Urothelium cell line (cell line): ENCODE data around the gene MAP3K13.

Experiments
- DNase-seq: peaks from one replicate; pipeline ENCODE4 v3.0.0; 2011; ENCODE audit warnings: low spot score, mixed read lengths
- FAIRE-seq: peaks from 2 replicates; lab custom pipeline; 2011; peaks lifted over from hg19 to GRCh38; lab: Jason Lieb, UNC

MAP3K13 gene, protein sequence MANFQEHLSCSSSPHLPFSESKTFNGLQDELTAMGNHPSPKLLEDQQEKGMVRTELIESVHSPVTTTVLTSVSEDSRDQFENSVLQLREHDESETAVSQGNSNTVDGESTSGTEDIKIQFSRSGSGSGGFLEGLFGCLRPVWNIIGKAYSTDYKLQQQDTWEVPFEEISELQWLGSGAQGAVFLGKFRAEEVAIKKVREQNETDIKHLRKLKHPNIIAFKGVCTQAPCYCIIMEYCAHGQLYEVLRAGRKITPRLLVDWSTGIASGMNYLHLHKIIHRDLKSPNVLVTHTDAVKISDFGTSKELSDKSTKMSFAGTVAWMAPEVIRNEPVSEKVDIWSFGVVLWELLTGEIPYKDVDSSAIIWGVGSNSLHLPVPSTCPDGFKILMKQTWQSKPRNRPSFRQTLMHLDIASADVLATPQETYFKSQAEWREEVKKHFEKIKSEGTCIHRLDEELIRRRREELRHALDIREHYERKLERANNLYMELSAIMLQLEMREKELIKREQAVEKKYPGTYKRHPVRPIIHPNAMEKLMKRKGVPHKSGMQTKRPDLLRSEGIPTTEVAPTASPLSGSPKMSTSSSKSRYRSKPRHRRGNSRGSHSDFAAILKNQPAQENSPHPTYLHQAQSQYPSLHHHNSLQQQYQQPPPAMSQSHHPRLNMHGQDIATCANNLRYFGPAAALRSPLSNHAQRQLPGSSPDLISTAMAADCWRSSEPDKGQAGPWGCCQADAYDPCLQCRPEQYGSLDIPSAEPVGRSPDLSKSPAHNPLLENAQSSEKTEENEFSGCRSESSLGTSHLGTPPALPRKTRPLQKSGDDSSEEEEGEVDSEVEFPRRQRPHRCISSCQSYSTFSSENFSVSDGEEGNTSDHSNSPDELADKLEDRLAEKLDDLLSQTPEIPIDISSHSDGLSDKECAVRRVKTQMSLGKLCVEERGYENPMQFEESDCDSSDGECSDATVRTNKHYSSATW

DNA sequence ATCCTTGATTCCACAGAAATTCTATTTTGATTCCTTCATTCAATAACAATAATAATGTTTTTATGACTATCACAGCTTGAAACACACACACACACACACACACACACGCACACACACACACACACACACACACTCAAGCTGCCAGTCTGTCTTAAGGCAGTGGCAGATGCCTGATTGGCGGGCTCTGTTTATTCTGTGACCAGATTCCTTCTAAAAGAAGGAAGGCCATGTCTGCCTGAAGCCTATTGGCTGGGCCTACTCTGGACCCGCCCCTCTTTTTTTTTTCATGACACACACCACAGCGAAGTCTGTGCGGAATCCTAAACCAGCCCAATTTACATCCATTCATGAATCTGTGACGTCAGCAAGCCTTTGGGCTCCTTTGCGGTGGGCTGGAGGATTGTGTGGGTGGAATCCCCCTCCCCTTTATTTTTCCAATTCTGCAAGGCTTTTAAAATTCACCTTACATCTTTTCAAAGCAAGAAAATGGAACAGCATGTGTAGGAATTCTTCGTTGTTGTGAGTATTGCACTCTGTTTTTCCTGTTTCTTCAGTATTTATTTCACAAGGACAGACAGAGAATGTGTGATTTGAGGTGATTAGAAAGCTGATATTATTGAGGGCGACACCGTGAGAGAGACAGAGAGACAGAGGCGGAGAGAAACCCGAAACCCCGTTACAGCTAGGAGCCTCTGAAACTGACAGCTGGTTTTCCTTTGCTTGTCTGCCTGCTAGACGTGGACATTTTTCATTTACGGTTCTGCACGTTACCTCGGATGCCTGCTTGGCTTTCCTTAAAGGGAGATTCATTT, at the start of gene MAP3K13:
Gene MAP3K13, plus strand, starts transcription at position 287 of the 812 bp plus-strand sequence. CDS start 65,446 bp downstream, outside the sequence.
- FAIRE-seq (peak; percentile 32), DNase-seq (peak; percentile 94)

DNA sequence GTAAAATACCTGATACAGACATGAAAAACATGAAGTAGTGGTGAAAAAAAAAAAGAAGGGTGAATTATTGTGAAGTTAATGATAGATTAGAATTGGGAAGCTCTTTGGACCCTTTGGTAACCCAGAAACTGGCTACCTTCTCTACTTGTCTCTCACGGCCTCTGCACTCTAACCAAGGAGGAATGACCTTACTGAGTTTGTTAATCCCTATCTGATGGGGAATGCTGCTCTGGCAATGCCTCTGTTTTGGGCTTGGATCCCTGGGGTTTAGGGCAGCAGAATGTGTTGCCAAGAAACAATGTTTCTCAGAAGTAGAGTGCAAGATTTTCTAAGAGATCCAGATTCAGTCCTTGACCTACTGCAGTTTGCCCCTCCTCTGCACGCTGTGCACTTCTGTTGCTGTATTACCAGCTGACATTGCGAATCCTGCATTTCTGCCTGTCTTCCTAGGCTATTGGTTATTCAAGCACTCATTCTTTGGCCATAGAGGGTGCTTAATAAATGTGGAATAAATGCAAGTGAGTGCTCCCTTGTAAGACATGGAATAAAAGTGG, 49.2 kb upstream of the MAP3K13 start:
- FAIRE-seq (no peak), DNase-seq (no peak)

DNA sequence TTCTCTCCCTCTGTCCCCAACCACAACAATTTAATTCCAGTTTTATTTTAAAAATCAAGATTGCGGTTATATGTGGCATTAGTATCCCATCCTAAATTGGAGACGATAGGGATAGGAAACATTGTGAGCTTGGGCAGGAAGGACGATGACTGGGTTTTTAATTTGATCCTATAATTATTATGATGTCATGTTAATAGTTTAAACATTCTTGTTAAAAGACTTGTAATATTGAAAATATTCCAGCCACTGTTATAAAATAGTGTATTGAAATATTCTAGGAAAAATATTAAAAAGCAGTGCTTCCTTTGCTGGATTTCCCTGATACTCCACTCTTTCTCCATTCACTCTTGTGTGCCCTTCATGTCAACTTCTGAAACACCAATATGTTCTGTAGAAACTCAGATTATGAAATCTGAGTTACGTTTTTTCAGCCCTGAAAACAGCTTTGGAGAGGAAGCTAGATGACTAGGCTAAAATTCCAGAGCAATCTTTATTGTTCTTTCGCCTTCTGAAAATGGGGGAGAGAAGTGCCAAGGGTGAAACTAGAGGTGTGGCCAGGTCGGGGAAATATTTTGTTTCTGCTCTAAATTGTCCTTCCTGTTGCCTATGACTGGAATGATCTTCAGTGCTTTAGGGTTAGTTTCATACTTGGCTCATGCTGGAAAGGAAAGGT, 46.1 kb upstream of the MAP3K13 start:
- FAIRE-seq = no peak
- DNase-seq = peak; percentile 12

DNA sequence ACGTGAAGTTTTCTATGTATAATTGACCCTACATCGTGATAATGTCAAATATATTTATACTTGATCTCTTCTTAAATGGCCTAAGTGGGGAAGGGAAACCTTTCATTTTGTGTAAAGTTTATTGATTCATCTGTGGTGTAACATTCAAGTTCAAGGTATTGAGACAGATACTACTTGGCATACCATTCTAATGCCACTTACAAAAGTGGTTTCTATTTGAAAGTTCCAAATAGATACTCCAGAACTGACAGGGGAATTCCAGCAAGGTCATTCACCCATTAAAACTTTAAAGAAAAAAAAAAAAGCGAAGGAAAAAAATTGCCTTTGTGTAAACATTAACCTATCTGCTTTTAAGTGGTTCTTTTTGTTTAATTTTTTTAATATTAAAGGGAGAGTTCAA, 45.3 kb upstream of the MAP3K13 start:
- no peak for DNase-seq
- FAIRE-seq = no peak

DNA sequence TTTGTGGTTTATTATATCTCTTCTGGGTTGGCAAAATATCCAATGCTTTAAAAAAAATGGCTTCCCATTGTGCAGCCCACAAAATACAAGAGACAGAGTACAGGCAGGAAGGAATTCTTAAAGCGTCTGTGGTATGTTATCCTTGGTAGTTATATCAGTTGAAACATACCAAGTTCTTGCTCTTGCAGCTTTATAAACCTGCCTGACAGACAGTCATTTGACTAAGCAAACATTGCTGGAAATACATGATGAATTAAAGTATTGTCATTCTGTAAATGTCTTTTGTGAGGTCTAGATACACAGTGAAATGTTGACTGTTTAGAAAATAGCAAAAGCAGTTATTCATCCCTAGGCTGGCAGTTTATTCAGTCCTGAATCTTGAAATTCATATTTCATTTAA, 44.8 kb upstream of the MAP3K13 start:
- FAIRE-seq (no peak), DNase-seq (no peak)

DNA sequence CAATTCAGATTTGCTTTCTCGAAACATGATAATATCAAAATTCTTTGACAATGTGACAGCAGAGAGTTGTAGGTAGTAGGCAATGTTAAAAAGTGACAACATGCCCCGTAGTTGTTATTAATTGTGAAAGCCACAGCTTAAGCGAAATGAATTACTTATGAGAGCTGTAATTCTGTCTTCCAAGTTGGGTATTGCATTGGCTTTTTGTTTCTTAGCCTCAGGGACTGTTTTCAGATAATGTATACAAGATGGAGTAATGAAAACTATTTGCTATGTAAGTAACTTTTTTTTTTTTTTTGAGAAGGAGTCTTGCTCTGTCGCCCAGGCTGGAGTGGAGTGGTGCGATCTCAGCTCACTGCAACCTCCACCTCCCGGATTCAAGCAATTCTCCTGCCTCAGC, 43.1 kb upstream of the MAP3K13 start:
- no peak for DNase-seq
- no peak for FAIRE-seq

DNA sequence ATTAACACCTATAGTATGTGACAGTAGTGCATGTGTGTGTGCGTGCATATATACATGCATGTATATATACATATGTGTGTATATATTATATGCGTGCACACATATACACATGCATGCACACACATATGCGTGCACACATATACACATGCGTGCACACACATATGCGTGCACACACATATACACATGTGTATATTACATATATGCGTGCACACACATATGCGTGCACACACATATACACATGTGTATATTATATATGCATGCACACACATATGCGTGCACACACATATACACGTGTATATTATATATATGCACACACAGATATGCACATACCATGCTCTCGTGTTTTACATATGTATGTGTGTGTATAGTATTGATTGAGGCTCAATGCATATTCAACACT, 42.0 kb upstream of the MAP3K13 start:
- DNase-seq = no peak
- peak; percentile 66 for FAIRE-seq

DNA sequence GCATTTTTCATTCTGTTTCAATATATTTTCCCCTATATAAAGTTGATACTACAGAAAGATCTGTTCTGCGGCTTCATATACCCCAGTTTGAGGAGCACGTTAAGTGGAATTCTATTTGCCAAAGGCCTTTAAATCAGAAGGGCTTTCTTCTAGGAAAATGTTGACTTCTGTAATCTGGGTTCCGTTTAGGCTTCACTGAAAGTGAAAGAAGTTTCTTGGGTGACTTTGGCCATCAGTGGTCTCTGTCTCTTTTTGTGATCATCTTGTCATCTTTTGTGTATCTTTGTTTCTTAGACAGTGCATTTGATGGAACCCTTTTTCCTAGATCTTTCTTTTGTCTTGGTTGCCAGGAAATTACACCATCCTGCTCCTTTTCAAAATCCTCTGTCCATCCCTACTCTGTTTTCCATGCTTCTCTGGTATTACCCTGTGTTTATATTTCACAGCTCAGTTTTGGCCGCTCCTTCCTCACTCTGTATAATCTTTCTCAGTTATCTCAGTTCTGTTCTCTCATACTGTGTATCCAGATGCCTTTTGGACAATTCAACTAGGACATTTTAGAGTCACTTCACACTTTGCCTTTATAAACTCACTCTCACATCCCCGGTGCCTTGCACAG, 40.7 kb upstream of the MAP3K13 start:
- no peak for DNase-seq
- FAIRE-seq = no peak

DNA sequence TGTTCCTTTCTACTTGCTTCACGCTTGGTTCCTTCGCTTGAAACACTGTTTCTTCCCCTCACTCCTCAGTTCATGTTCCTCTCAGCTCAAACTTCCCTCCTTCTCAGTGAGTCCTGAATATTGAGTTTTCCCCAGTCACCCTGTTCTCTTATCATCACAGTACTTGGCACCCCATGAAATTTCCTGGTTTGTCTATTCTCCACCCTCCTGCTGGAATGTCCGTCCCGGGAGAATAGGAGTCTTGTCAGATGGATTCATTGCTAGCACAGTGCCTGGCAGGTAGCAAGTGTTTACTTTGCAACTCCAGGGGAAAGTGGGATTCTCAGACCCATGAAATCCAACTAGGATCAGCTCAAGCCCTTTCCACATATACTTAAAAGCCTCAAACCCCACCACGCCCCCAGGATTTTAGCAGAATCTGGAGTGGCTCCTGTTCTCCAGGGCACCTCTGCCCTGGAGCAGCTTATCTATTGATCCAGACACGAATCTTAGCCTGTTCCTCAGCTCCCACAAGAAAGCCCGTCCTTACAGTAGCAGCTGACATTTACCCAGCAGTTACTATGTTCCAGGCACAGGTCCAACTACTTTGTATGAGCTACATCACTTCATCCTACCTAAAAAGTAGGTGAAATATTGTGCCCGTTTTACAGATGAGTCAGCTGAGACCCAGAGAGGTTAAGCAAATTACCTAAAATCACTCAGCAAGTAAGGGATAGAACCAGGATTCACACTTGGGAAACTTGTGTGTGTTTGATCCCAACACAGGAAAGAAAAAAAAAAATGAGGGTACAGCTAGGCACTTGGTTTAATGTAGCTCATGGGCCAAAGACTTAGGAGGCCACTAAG, 36.8 kb upstream of the MAP3K13 start:
- FAIRE-seq (no peak), DNase-seq (no peak)

DNA sequence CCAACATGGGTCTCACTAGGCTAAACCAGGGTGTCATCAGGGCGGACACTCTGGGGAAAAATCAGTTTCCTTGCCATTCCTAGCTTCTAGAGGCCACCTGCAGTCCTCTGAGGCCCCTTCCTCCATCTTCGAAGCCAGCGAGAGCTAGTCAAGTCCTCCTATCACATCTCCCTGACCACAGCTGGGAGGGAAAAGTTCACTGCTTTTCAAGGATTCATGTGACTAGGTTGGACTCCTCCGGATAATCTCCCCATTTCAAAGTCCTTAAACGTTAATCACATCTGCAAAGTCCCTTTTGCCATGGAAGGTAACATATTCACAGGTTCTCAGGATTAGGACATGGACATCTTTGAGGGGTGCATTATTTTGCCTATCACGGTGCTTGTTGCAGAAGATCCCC, 35.9 kb upstream of the MAP3K13 start:
- FAIRE-seq (no peak), DNase-seq (no peak)

DNA sequence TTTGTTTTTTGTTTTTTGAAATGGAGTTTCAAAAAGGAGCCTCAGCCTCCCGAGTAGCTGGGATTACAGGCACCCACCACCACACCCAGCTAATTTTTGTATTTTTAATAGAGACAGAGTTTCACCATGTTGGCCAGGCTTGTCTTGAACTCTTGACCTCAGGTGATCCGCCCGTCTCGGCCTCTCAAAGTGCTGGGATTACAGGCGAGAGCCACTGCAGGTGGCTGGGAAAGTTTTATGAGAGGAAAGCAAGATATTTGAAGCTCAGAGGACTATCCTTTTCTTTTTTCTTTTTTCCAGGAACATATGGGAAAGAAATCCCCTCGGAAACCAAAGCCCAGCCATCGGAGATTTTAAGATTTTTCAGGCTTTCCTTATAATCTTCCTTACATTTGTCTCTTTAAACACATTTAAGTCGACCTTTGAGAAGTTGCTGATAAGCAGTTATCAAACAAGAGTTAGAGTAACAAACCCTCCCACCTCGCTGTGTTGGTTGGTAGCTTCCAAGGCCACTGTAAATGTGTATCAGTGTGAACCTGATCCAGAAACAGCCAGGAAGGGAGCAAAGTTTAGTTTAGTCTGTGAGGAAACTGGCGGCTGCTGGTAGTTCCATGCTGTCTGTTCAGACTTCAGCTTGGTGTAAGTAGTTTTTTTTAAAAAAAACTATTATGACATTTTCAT, 34.5 kb upstream of the MAP3K13 start:
- no peak for DNase-seq
- no peak for FAIRE-seq

DNA sequence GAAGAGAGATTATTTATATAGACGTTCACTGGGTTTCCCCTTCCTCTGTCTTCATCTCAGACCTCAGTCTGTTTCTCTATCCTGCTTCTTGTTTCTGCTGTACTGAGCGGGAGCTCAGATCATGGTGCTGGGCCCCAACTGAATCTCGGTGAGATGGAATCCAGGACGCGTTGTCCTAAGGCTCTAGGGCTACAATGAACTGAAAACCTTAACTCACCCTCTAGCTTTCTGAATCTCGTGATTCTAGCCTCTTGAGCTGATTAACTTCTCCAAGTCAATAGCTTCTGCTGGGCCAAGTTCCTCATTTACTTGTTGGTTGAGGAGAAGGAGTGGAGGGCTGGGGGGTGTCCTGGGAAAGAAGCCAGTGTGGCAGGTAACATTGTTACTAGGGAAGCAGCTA, 32.7 kb upstream of the MAP3K13 start:
- no peak for FAIRE-seq
- no peak for DNase-seq

DNA sequence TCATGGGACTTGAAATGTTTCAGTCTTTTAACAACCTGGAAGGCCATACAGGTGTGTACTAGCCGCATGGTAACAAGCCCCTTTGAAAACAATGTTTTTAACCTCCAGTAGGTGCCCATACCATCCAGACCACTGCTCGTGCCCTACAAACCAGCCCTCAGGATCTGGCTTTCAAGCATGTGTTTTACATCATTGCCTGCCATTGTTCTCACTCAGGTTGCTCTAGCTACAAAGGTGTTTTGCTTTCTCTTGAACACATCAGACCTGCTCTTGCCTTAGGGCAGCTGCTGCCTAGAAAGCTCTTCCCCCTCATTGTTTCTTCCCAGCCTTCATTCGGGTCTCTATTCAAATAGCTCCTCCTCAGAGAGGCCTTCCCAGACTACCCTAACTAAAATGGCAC, 32.3 kb upstream of the MAP3K13 start:
- FAIRE-seq (no peak), DNase-seq (no peak)

DNA sequence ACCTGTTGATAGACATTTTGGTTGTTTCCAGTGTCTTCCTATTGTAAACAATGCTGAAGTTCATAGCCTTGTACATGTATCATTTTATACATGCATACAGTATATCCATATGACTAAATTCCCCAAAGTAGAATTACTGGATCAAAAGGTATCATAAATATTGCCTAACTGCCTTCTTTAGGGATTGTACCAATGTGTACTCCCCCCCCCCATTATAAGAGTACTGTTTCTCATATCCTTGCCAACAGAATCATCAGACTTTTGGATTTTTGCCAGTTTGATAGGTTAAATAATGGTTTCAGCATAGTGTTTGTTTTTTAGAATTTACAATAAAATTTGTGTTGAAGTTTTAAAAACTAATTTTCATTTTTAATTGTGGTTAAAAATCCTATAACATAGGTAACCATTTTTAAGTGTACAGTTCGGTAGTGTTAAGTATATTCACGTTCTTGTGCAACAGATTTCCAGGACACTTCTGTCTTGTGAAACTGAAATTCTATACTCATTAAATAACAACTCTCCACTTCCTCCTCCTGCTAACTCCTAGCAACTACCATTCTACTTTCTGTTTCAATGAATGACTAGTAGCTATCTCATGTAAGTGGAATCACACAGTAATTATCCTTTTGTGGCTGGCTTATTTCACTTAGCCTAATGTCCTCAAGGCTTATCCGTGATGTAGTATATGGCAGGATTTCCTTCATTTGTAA, 30.8 kb upstream of the MAP3K13 start:
- DNase-seq = no peak
- no peak for FAIRE-seq

DNA sequence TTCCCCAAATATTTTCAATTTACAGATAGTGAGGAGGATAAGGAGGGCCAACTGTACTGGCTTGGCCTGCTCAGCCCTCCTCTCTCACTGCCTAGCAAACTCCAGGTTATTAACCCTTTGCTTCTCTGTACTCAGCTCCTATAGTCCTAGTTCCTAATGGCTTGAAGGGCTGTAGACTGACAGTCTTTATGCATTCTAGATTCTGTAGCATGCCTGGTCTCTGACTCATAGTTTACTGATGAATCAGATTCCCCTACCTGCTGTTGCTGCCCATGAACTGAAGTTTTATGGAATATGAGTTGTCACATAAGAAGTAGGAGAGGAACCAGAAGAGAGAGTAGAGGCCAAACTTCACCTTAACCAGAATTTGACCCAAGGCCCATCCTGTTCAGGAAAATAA, 27.1 kb upstream of the MAP3K13 start:
- peak; percentile 27 for FAIRE-seq
- DNase-seq = peak; percentile 82

DNA sequence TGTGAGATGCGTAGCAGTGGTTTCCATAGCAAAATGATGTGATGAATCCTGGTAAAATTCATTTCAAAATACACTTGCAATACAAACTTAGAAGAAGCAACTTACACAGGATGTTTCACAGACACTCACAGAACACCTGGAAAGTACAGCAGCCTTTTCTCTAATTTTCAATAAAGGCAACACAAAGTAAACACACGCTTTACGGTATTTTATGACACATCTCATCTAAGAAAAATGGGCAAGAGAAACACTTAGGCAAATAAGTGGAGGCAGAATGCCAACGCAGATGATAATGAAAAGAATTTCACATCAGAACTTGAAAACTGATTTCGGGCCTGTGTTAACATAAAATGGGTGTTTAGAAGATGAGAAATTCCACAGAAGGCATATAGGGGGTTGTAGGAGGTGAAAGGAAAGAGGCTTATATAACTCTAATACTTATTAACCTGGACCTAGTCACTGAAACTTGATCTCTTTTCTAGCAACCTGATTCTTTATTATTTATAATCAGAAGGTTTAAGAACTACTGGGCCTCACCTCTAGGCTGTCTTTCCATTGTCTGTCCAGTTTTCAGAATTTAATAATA, 25.6 kb upstream of the MAP3K13 start:
- FAIRE-seq = no peak
- no peak for DNase-seq

DNA sequence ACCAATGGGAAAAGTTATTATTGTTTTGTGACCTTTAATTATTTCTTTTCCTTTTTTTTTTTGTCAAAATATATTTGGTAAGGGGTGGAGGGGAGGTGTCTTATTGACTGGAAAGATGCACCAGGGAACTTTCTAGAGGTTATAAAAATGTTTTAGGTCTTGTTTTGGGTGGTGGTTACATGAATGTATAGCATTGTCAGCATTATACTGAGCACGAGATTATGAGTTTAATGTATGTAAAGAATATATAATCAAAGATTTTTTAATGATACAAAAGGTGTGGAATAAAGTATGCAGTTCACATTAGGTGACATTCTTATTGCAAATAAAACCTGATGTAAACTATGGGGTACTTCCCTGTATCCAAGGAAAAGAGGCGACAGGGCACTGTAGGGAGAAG, 23.0 kb upstream of the MAP3K13 start:
- DNase-seq = no peak
- FAIRE-seq = no peak
